ENCODE measurements around the gene UBTD2. TPM values are rescaled to one million over a fixed set of nuclear protein-coding genes. Genes with fewer than 3 reads are reported as not detected.
"Not testable (repeated sequence)": the region's sequence is repeated elsewhere in the genome, so short reads cannot be mapped to it uniquely, and the experiment has no call there.

UBTD2 gene
- total and polyA plus RNA-seq, 9 of the 15 experiments (the other 6 are each of a cell fraction or from before 2014, with no cell fraction given): 0.01 to 0.46 (median 0.15) TPM; not detected in 1

GRCh38 chr5:172293054-172293744 is 9.6 kb upstream of the UBTD2 start (continued):
- TF ChIP-seq ZFP91 (CRISPR knock-in tag; IDR thresholded peaks at IDR 0.05) (0 out of 2 replicates have a peak, but pooled peaks have one; percentile 67), SMC3 (conservative IDR thresholded peaks at IDR 0.05; ENCODE audit: insufficient read depth, low read depth, low read length) (0 out of 2 replicates have a peak, but pooled peaks have one; percentile 48), DEAF1 (CRISPR knock-in tag; IDR thresholded peaks at IDR 0.05) (0 out of 2 replicates have a peak, but pooled peaks have one; percentile 39)

- DNase-seq (ENCODE audit: extremely low read depth in 1 of 4, low spot score in 3 of 4); H3K27ac ChIP-seq (ENCODE audit: extremely low read depth, low read depth, low read length); FAIRE-seq; H4K20me1 ChIP-seq (replicated peaks; ENCODE audit: control insufficient read depth, insufficient read depth, low read length); in situ Hi-C loops (cut with MboI); H3K4me3 ChIP-seq; POLR2A ChIA-PET; H3K4me2 ChIP-seq (ENCODE audit: insufficient read depth, low read length); H3K79me2 ChIP-seq (ENCODE audit: control insufficient read depth, insufficient read depth, low read length); CTCF ChIA-PET (ENCODE audit: low intra/inter-chr PET ratio); H2AFZ ChIP-seq (ENCODE audit: low read depth, low read length); H3K9ac ChIP-seq (ENCODE audit: insufficient read depth in 1 of 2, low read depth in 2 of 2, low read length in 2 of 2); H3K4me1 ChIP-seq (replicated peaks in 1 of 2; ENCODE audit: control insufficient read depth in 2 of 2, insufficient read depth in 2 of 2, low read length in 2 of 2); H3K36me3 ChIP-seq (ENCODE audit: control insufficient read depth, insufficient read depth, low read length); H3K9me3 ChIP-seq (replicated peaks; ENCODE audit: control insufficient read depth, insufficient read depth, low read depth, low read length); H3K9me1 ChIP-seq (ENCODE audit: control insufficient read depth, insufficient read depth, low read length); ATAC-seq; BruUV-seq (replicated peaks); TF ChIP-seq ATF3 (CRISPR knock-in tag; conservative IDR thresholded peaks at IDR 0.05): not testable (repeated sequence)
- intact Hi-C loops (cut with micrococcal nuclease): loop anchor here (2.0 to 10.0 kb wide), 3 partner anchors 103 to 377 kb away; partner anchors contain the start of gene STK10
- 0 out of 2 replicates have a peak, but pooled peaks have one; percentile 10 for TF ChIP-seq ATF3 (IDR thresholded peaks at IDR 0.05)
- WGBS (ENCODE audit: insufficient coverage, low coverage, missing lambda C conversion rate): 0% methylated on average over 5 of the region's 5 CpGs
- H3K27me3 ChIP-seq (ENCODE audit: control insufficient read depth in 2 of 2, insufficient read depth in 2 of 2, low read length in 2 of 2): peaks cover 3 to 30% of the 10 kb centered on the region in 2 experiments
Observed at GRCh38 chr5:172291837-172292236, 8.3 kb upstream of the UBTD2 start.
